ENCODE results near the gene CPSF4. TPM values are rescaled to one million over a fixed set of nuclear protein-coding genes. Genes with fewer than 3 reads are reported as not detected.
A peak's percentile ranks its signal among the peaks of the same experiment; 100 is the strongest.

The CPSF4 gene
- total RNA-seq, 1 experiment from 2014 or later, result 98.2 TPM

DNA sequence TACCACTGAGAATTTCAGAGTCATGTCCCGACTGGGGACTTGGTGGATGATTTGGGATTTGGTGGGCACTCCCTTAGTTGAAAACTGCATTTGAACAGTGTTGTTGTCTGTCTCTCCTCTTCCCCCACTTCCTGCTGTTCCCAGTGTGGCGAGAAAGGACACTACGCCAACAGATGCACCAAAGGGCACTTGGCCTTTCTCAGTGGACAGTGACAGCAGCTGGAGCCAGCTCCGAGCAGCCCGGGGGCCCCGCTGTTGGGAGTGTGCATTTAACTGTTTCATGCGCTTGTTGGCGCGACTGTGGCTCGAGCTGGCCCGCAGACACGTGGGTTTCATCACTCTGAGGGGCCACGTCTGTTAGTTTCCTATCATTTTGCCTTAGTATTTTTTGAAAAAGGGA is 17.5 kb downstream of the CPSF4 start:
- WGBS (ENCODE audit: extremely low coverage, insufficient read length, low lambda C conversion rate), result no CpG with 5 or more reads among the region's 13 CpGs
- no peak overlapping the region for H3K27ac ChIP-seq (ENCODE audit: insufficient read length, low read depth, low read length)
- H3K56ac ChIP-seq (ENCODE audit: insufficient read length, low read depth, low read length), result no peak overlapping the region
- H3K18ac ChIP-seq (ENCODE audit: insufficient read length, low read depth, low read length), result no peak overlapping the region
- H3K9ac ChIP-seq (ENCODE audit: extremely low read depth, insufficient read length, low read length), result no peak overlapping the region
- TF ChIP-seq, protein P1, sequence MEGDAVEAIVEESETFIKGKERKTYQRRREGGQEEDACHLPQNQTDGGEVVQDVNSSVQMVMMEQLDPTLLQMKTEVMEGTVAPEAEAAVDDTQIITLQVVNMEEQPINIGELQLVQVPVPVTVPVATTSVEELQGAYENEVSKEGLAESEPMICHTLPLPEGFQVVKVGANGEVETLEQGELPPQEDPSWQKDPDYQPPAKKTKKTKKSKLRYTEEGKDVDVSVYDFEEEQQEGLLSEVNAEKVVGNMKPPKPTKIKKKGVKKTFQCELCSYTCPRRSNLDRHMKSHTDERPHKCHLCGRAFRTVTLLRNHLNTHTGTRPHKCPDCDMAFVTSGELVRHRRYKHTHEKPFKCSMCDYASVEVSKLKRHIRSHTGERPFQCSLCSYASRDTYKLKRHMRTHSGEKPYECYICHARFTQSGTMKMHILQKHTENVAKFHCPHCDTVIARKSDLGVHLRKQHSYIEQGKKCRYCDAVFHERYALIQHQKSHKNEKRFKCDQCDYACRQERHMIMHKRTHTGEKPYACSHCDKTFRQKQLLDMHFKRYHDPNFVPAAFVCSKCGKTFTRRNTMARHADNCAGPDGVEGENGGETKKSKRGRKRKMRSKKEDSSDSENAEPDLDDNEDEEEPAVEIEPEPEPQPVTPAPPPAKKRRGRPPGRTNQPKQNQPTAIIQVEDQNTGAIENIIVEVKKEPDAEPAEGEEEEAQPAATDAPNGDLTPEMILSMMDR (conservative IDR thresholded peaks at IDR 0.05), result no peak
- H3K4ac ChIP-seq (ENCODE audit: low read depth, low read length), result no peak overlapping the region
- H3K9me3 ChIP-seq (ENCODE audit: control insufficient read depth, low read depth, low read length), result no peaks in the 10 kb centered on the region
- H2AK5ac ChIP-seq (ENCODE audit: insufficient read length, low read length), result no peak overlapping the region
- no peak overlapping the region for H4K91ac ChIP-seq (ENCODE audit: insufficient read length, low read depth, low read length)
- H2BK20ac ChIP-seq (ENCODE audit: low read depth, low read length, poor library complexity, severe bottlenecking), result no peak overlapping the region
- no peak overlapping the region for H3K4me3 Mint-ChIP-seq
- H4K5ac ChIP-seq (ENCODE audit: insufficient read length, low read depth, low read length), result no peak overlapping the region
- H3K23me2 ChIP-seq (ENCODE audit: insufficient read length, low read depth, low read length, poor library complexity, severe bottlenecking), result no peaks in the 10 kb centered on the region
- H2AFZ ChIP-seq (ENCODE audit: low read length), result no peak overlapping the region
- no peak for DNase-seq
- no peak overlapping the region for H3T11ph ChIP-seq (ENCODE audit: low read length)
- no peak overlapping the region for H3K14ac ChIP-seq (ENCODE audit: insufficient read depth, low read length)
- H3K79me1 ChIP-seq (ENCODE audit: insufficient read depth, low read depth, low read length, poor library complexity, severe bottlenecking), result peaks cover 5% of the 10 kb centered on the region
- 0 out of 5 replicates have a peak, but pooled peaks cover 0 to 3% of the 10 kb centered on the region in 2 experiments for H3K9me3 Mint-ChIP-seq
- no peak overlapping the region for H2BK15ac ChIP-seq (ENCODE audit: low read depth, low read length)
- H3K4me1 Mint-ChIP-seq, result no peaks in the 10 kb centered on the region
- no peaks in the 10 kb centered on the region; the same call in none of the 2 replicates for H3K27me3 Mint-ChIP-seq (ENCODE audit: low read depth)
- H3K27ac Mint-ChIP-seq, result peak overlapping the region in 1 of 3 experiments; percentile 47; a peak in 2 of 7 replicates
- H3K4me2 ChIP-seq (ENCODE audit: insufficient read depth, insufficient read length, low read length), result no peak overlapping the region
- H3K79me2 ChIP-seq (ENCODE audit: insufficient read depth, low read length), result no peaks in the 10 kb centered on the region; the same call in 1 of the 2 replicates
- H3K4me1 ChIP-seq (ENCODE audit: insufficient read depth, low read length), result no peaks in the 10 kb centered on the region
- H4K20me1 ChIP-seq (ENCODE audit: control insufficient read depth, insufficient read depth, insufficient read length), result no peaks in the 10 kb centered on the region
- no peak overlapping the region for H2BK120ac ChIP-seq (ENCODE audit: low read depth, low read length, poor library complexity, severe bottlenecking)
- H3K27me3 ChIP-seq (ENCODE audit: insufficient read depth, low read length), result no peaks in the 10 kb centered on the region
- no peak overlapping the region for H4K8ac ChIP-seq (replicated peaks; ENCODE audit: insufficient read length, low read depth, low read length)
- H2BK5ac ChIP-seq (ENCODE audit: insufficient read length, low read length), result no peak overlapping the region
- H2BK12ac ChIP-seq (ENCODE audit: insufficient read length, low read depth, low read length), result no peak overlapping the region
- H3K23ac ChIP-seq (ENCODE audit: insufficient read length, low read depth, low read length), result no peak overlapping the region
- H3K36me3 Mint-ChIP-seq (ENCODE audit: insufficient read depth in 1 of 3, low read depth in 3 of 3), result peaks cover 43 to 93% (median 83%) of the 10 kb centered on the region in 3 experiments; a peak in 6 of 7 replicates

All from H9 (cell line).